GM21390 (cell line): Measurements from ENCODE around the gene TTLL11.
A peak's percentile ranks its signal among the peaks of the same experiment; 100 is the strongest.

Experiments
- ATAC-seq: cut with Tn5 transposase; IDR thresholded peaks from one replicate; pipeline ENCODE4 v1.9.1; 2021; ENCODE audit not compliant: unreplicated experiment

The TTLL11 gene

GRCh38 chr9:122092611-122093506 is at the start of gene TTLL11:
TTLL11 (minus strand) TSS chr9:122093308; CDS start chr9:122093148, 160 bp downstream.
- ATAC-seq: peak; percentile 91

- no peak for ATAC-seq
These were observed 48.6 kb upstream of the TTLL11 start for GRCh38 chr9:122141671-122142070.

GRCh38 chr9:122140368-122141193 is 47.5 kb upstream of the TTLL11 start:
- no peak for ATAC-seq

- no peak for ATAC-seq
These were observed 45.6 kb upstream of the TTLL11 start for GRCh38 chr9:122138560-122139268.

GRCh38 chr9:122135529-122135859 is 42.4 kb upstream of the TTLL11 start:
- no peak for ATAC-seq

- ATAC-seq: no peak
These were observed 41.9 kb upstream of the TTLL11 start for GRCh38 chr9:122134822-122135528.

GRCh38 chr9:122133984-122134535 is 41.0 kb upstream of the TTLL11 start:
- ATAC-seq: no peak

GRCh38 chr9:122133263-122133983 is 40.3 kb upstream of the TTLL11 start:
- no peak for ATAC-seq

- ATAC-seq: no peak
These were observed 39.4 kb upstream of the TTLL11 start for GRCh38 chr9:122132539-122132938.

GRCh38 chr9:122131401-122132001 is 38.4 kb upstream of the TTLL11 start:
- no peak for ATAC-seq

GRCh38 chr9:122130837-122131236 is 37.7 kb upstream of the TTLL11 start:
- no peak for ATAC-seq

GRCh38 chr9:122129969-122130368 is 36.9 kb upstream of the TTLL11 start:
- ATAC-seq: no peak

GRCh38 chr9:122128969-122129343 is 35.8 kb upstream of the TTLL11 start:
- ATAC-seq: no peak

- ATAC-seq: no peak
These were observed 35.2 kb upstream of the TTLL11 start for GRCh38 chr9:122128007-122128968.

GRCh38 chr9:122127396-122127798 is 34.3 kb upstream of the TTLL11 start:
- no peak for ATAC-seq

GRCh38 chr9:122126331-122127261 is 33.5 kb upstream of the TTLL11 start:
- no peak for ATAC-seq
